Activated CD8-positive, alpha-beta memory T cell treated with anti-CD3 and anti-CD28 coated beads for 24 hours (primary cell): ENCODE data around the gene RXRA.

Experiments used
- DNase-seq: peaks from one replicate; pipeline ENCODE4 v3.0.0-alpha.2; 2020

RXRA gene

DNA sequence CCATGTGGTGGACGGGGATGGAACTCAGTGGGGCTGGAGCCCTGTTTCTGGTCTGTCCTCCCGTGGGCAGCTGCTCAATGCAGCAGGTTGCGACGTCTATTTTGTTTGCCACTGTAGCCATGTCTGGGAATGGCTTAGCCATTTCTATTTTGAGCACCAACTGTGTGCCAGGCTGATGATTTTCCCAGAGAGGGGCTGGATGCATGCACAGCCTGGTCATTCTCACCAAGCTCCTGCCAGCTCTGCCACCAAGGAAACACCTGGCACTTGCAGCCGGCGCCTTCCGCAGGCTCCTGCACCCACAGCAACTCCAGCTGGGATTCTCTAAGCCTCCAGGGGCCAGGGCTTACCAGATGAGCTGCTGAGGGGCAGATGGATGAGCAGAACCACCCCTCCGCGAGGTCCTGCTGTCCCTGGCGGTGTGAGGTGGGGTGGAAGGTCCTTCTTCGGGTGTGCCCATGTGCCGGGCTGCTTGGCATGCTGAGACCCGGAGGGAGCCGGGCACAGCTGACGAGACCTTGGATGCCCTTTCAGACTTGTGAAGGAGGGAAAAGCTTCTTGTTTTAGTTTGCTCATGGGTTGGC, 151.2 kb downstream of the RXRA start:
- no peak for DNase-seq

DNA sequence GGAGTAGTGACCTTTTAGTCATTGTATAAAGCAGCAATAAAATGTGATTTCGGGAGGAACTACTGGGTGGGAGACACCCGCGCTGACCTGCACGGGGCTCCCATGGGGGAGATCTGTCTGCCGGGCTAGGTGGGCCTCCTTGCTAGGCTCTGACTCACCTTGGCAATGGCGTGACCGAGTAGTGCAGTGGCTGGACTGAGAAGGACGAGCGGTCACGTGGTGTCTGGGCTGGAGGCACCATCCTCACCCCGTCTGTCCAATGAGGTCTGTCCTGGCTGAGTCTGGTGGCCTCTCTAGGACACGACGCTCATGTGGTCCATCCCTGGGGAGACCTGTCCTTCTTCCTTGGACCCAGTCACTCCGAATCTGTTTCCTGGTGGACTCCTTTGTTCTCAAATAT, 151.7 kb downstream of the RXRA start:
- DNase-seq, result no peak

- no peak for DNase-seq
Observed at GRCh38 chr9:134481762-134482161, 155.5 kb downstream of the RXRA start.

GRCh38 chr9:134482226-134482625, 156.0 kb downstream of the RXRA start:
- no peak for DNase-seq

DNA sequence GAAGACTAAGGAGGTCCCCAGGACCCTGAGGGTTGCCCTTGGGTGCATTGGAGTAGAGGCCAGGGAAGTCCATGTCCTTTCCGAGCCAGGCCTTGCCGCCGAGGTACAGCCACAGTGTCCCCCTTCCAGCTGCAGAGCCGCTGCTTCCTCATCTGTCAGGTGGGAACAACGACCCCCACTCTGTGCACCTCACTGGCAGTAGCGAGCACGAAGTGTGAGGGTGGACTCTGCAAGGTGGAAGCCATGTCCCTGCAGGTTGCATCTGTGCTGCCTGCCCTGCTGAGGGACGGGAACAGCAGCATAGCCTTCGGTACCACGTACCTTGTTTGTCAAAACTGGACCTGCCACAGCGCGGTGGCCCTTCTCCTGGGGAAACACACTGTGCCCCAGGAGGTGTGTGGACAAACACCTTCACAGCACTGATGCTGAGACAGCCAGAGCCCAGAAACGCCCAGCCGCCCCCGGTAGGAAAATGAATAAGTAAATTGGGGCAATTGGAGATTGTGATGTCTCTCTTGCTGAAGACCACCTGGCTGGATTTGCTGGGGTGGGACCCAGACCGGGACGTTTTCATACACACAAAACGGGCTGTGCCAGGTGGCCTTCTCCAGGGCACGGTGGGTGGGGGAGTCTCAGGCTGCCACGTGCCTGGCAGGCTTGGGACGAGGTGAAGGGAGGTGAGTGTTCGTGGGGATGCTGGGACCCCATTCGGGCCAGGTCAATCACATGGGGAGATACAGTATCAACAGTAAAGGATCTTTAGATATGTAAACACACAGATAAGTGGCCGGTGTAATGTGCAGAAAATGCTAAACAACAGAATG, 157.3 kb downstream of the RXRA start:
- no peak for DNase-seq

DNA sequence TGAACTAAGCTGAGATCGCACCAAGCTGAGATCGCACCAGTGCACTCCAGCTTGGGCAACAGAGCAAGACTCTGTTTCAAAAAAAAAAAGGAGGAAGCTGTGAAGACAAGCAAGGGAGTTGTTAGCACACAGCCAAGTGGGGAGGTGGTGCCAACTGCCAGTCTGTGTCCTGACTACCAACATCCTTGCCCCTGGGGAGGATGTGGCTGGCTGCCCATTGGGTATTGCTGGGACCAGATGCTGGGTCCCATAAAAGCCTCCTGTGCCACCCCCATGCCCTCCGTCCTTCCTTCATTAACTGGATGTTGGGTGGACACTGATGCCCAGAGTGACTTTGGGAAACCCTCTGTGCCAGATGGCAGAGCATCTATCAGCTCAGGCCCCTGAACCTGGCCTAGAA, 158.2 kb downstream of the RXRA start:
- DNase-seq, result no peak

DNA sequence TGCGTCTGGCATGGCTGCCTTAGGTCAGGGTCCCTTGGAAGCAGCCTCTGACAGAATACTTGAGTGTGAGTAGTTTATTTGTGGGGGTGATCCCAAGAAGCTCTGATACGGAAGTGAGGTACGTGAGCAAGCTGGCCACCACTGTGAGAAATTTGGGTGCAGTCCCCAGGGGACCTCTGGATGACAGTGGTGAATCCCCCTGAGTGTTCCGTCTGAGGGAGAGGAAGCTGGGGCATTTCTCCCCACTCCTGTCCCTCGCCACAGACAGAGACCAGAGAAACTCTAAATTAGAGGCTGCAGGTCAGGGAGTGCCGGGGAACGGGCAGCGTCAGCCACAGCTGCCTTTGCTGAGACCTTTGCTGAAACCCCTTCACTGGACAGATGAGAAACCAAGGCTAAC, 159.4 kb downstream of the RXRA start:
- DNase-seq, result no peak

DNA sequence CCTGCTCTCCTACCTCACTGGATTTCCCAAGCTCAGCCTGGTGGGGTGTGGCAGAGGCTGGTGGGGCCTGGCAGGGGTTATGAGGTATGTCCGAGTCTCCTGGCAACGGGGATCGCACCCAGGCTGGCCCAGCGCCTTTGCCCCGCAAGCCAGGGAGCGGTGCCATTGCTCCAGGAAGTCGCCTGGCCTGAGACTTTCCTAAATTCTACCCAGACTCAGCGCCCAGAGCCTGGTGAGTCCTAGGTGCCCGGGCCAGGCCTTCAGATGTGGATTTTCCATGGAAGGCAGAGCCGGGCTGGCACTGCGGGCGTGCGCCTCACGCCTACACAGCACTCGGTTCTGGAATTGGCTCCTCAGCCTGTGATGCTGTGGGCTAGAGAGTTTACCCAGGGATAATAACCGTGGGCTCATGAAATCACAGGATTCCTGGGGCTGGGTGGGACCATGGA, 159.9 kb downstream of the RXRA start:
- DNase-seq, result no peak

GRCh38 chr9:134486596-134486995, 160.3 kb downstream of the RXRA start:
- no peak for DNase-seq
